ENCODE measurements around the gene SAP25.
A peak's percentile ranks its signal among the peaks of the same experiment; 100 is the strongest.
"Not testable (repeated sequence)": the region's sequence is repeated elsewhere in the genome, so short reads cannot be mapped to it uniquely, and the experiment has no call there.

The SAP25 gene

DNA sequence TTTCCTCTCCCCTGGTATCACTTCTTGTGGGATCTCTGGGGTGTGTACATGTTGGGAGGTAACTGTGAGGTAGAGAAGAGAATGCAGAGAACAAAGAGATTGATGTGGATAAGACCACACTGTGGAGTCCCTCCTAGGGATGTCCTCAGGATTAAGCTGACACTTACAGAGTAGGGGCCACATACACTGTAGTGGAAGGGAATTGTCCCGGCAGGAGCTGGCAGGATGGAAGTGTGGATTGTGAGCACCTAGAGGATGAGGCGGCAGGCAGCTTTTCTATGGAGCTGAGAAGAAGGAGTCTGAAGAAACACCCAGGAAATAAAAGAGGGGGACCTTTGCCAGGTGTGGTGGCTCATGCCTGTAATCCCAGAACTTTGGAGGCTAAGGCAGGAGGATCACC is 21.2 kb downstream of the SAP25 start:
- Histone ChIP-seq H3K27ac (ENCODE audit: low read depth, low read length, severe bottlenecking) (no peak overlapping the region), H3K9me3 (ENCODE audit: control insufficient read depth, low read length) (no peaks in the 10 kb centered on the region), H3K4me3 (ENCODE audit: extremely low read depth, insufficient read depth, low read length, poor library complexity, severe bottlenecking) (no peak overlapping the region), H3K4me1 (ENCODE audit: control insufficient read depth, insufficient read depth, low read length, poor library complexity, severe bottlenecking) (peaks cover 13% of the 10 kb centered on the region), H3K36me3 (ENCODE audit: control insufficient read depth, insufficient read depth, low read length) (peaks cover 51% of the 10 kb centered on the region)
- 100% methylated on average over 2 of the region's 2 CpGs for WGBS, 2 experiments (ENCODE audit: insufficient coverage in 2 of 2)

GRCh38 chr7:100548446-100548845 is 25.3 kb downstream of the SAP25 start:
- WGBS, 2 experiments (ENCODE audit: insufficient coverage in 2 of 2), result 72 to 88% methylated on average over 2 to 4 of the region's 5 CpGs
- H3K4me3 ChIP-seq (ENCODE audit: extremely low read depth, insufficient read depth, low read length, poor library complexity, severe bottlenecking); H3K9me3 ChIP-seq (ENCODE audit: control insufficient read depth, low read length); H3K27ac ChIP-seq (ENCODE audit: low read depth, low read length, severe bottlenecking): not testable (repeated sequence)
- Histone ChIP-seq H3K4me1 (ENCODE audit: control insufficient read depth, insufficient read depth, low read length, poor library complexity, severe bottlenecking) (peaks cover 42% of the 10 kb centered on the region), H3K36me3 (ENCODE audit: control insufficient read depth, insufficient read depth, low read length) (peaks cover 26% of the 10 kb centered on the region)

- Histone ChIP-seq H3K4me3 (ENCODE audit: extremely low read depth, insufficient read depth, low read length, poor library complexity, severe bottlenecking) (no peak overlapping the region), H3K9me3 (ENCODE audit: control insufficient read depth, low read length) (no peaks in the 10 kb centered on the region), H3K4me1 (ENCODE audit: control insufficient read depth, insufficient read depth, low read length, poor library complexity, severe bottlenecking) (peaks cover 42% of the 10 kb centered on the region), H3K36me3 (ENCODE audit: control insufficient read depth, insufficient read depth, low read length) (peaks cover 26% of the 10 kb centered on the region), H3K27ac (ENCODE audit: low read depth, low read length, severe bottlenecking) (peak overlapping the region; percentile 88)
- WGBS, 2 experiments (ENCODE audit: insufficient coverage in 2 of 2), result 67 to 92% methylated on average over 1 to 2 of the region's 2 CpGs
Measured at GRCh38 chr7:100547872-100548271, 25.8 kb downstream of the SAP25 start.

- Histone ChIP-seq H3K4me1 (ENCODE audit: control insufficient read depth, insufficient read depth, low read length, poor library complexity, severe bottlenecking) (peaks cover 42% of the 10 kb centered on the region), H3K27ac (ENCODE audit: low read depth, low read length, severe bottlenecking) (peak overlapping the region; percentile 88), H3K9me3 (ENCODE audit: control insufficient read depth, low read length) (no peaks in the 10 kb centered on the region), H3K4me3 (ENCODE audit: extremely low read depth, insufficient read depth, low read length, poor library complexity, severe bottlenecking) (peak overlapping the region; percentile 2), H3K36me3 (ENCODE audit: control insufficient read depth, insufficient read depth, low read length) (peaks cover 20% of the 10 kb centered on the region)
- WGBS, 2 experiments (ENCODE audit: insufficient coverage in 2 of 2), result 94 to 100% methylated on average over 4 to 6 of the region's 9 CpGs
Measured at GRCh38 chr7:100546926-100547800, 26.5 kb downstream of the SAP25 start.

GRCh38 chr7:100546129-100546925 is 27.4 kb downstream of the SAP25 start:
- 68 to 93% methylated on average over 3 to 6 of the region's 10 CpGs for WGBS, 2 experiments (ENCODE audit: insufficient coverage in 2 of 2)
- H3K36me3 ChIP-seq (ENCODE audit: control insufficient read depth, insufficient read depth, low read length), result peaks cover 13% of the 10 kb centered on the region
- H3K9me3 ChIP-seq (ENCODE audit: control insufficient read depth, low read length), result no peaks in the 10 kb centered on the region
- peaks cover 42% of the 10 kb centered on the region for H3K4me1 ChIP-seq (ENCODE audit: control insufficient read depth, insufficient read depth, low read length, poor library complexity, severe bottlenecking)
- H3K4me3 ChIP-seq (ENCODE audit: extremely low read depth, insufficient read depth, low read length, poor library complexity, severe bottlenecking), result no peak overlapping the region
- H3K27ac ChIP-seq (ENCODE audit: low read depth, low read length, severe bottlenecking), result peak overlapping the region; percentile 88

DNA sequence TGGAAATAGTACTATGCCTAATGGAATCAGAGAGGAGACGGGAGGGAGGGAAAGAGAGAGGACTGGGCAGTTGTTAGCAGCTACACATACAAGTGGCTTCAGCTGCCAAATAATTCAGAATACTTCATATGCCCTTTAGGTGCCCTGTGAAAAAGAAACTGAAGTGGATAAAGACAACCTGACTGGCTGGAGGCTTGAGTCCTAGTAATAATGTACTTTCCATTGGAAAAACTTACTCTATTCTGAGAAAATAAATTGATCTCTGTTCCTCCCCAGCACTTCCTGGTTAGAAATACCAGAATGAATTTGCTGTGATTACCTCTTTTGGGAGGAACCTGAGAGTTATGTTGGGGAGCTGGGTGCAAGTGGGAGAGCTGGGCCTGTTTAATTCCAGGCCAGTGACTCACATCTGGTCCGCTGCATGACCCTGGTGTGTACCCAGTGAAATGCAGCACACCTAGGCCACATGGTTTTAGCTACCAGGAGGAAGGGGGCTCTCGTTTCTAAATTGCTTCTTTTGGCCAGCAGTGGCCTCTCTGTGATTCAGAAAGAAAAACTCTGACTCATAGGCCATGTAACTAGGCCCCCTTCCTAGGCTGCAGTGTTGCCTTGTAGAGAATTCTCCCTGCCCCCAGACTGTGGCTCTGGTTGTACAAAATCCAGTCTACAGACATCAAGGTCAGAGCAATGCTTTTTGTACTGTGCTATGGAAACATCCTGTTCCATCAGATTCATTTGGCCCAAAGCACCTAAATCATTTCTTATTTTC is 28.2 kb downstream of the SAP25 start:
- 6 to 29% methylated on average over 1 to 2 of the region's 3 CpGs for WGBS, 2 experiments (ENCODE audit: insufficient coverage in 2 of 2)
- Histone ChIP-seq H3K27ac (ENCODE audit: low read depth, low read length, severe bottlenecking) (peak overlapping the region; percentile 88), H3K36me3 (ENCODE audit: control insufficient read depth, insufficient read depth, low read length) (peaks cover 11% of the 10 kb centered on the region)

DNA sequence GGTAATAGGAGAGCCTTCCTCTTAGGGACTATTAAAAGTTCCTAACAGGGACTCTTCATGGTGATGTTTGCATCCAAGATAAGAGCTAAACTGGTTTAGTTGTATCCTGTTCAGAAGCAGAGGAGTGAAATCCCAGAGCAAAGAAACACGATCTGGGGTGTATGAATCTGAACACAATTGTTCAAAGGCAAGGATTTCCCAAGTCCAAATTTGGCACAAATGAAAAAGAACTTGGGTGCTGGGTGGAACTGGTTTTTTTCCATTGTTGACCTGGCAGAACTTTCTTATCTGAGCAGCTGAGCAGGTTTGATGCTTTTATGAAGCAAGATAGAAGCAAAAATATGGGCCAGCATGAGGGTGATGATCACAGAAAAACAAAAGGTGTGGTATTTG is 28.7 kb downstream of the SAP25 start:
- Histone ChIP-seq H3K4me1 (ENCODE audit: control insufficient read depth, insufficient read depth, low read length, poor library complexity, severe bottlenecking) (peaks cover 42% of the 10 kb centered on the region), H3K4me3 (ENCODE audit: extremely low read depth, insufficient read depth, low read length, poor library complexity, severe bottlenecking) (no peak overlapping the region), H3K9me3 (ENCODE audit: control insufficient read depth, low read length) (no peaks in the 10 kb centered on the region), H3K27ac (ENCODE audit: low read depth, low read length, severe bottlenecking) (peak overlapping the region; percentile 88), H3K36me3 (ENCODE audit: control insufficient read depth, insufficient read depth, low read length) (peaks cover 9% of the 10 kb centered on the region)
- 67 to 94% methylated on average over 1 of the region's 1 CpG for WGBS, 2 experiments (ENCODE audit: insufficient coverage in 2 of 2)

More for the DNA sequence above, 28.2 kb downstream of the SAP25 start:
- Histone ChIP-seq H3K4me1 (ENCODE audit: control insufficient read depth, insufficient read depth, low read length, poor library complexity, severe bottlenecking) (peaks cover 42% of the 10 kb centered on the region), H3K9me3 (ENCODE audit: control insufficient read depth, low read length) (no peaks in the 10 kb centered on the region), H3K4me3 (ENCODE audit: extremely low read depth, insufficient read depth, low read length, poor library complexity, severe bottlenecking) (no peak overlapping the region)

GRCh38 chr7:100544386-100544785 is 29.3 kb downstream of the SAP25 start:
- Histone ChIP-seq H3K4me1 (ENCODE audit: control insufficient read depth, insufficient read depth, low read length, poor library complexity, severe bottlenecking) (peaks cover 42% of the 10 kb centered on the region), H3K36me3 (ENCODE audit: control insufficient read depth, insufficient read depth, low read length) (peaks cover 5% of the 10 kb centered on the region), H3K9me3 (ENCODE audit: control insufficient read depth, low read length) (no peaks in the 10 kb centered on the region), H3K4me3 (ENCODE audit: extremely low read depth, insufficient read depth, low read length, poor library complexity, severe bottlenecking) (no peak overlapping the region), H3K27ac (ENCODE audit: low read depth, low read length, severe bottlenecking) (no peak overlapping the region)
- WGBS, 2 experiments (ENCODE audit: insufficient coverage in 2 of 2), result 67 to 83% methylated on average over 4 of the region's 5 CpGs

DNA sequence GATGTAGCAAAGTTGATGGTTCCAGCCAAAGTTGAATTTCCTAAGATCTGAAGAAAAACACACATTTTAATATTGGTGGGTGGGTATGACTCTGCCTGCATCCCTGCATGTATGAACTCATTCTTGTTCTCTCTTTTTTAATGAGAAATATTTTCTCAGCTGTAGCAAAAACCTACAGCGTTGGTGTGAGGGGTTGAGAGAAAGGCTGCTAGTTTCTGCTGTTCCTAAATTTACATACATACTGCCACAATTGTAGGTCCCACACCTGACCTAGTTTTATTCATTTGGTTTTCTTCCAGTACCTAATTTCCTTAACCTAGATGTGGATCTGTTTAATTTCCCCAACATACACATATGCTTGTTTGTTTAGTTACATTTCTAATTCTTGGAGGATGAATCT is 30.1 kb downstream of the SAP25 start:
- WGBS, 2 experiments (ENCODE audit: insufficient coverage in 2 of 2), result no CpG with 5 or more reads among the region's 1 CpG
- H3K27ac ChIP-seq (ENCODE audit: low read depth, low read length, severe bottlenecking), result no peak overlapping the region

GRCh38 chr7:100541309-100541708 is 32.4 kb downstream of the SAP25 start:
- not testable (repeated sequence) for H3K4me3 ChIP-seq (ENCODE audit: extremely low read depth, insufficient read depth, low read length, poor library complexity, severe bottlenecking); H3K9me3 ChIP-seq (ENCODE audit: control insufficient read depth, low read length); H3K36me3 ChIP-seq (ENCODE audit: control insufficient read depth, insufficient read depth, low read length); H3K27ac ChIP-seq (ENCODE audit: low read depth, low read length, severe bottlenecking)
- 74 to 91% methylated on average over 3 to 5 of the region's 7 CpGs for WGBS, 2 experiments (ENCODE audit: insufficient coverage in 2 of 2)
- peaks cover 17% of the 10 kb centered on the region for H3K4me1 ChIP-seq (ENCODE audit: control insufficient read depth, insufficient read depth, low read length, poor library complexity, severe bottlenecking)

More for the DNA sequence above, 30.1 kb downstream of the SAP25 start:
- Histone ChIP-seq H3K36me3 (ENCODE audit: control insufficient read depth, insufficient read depth, low read length) (no peaks in the 10 kb centered on the region), H3K4me3 (ENCODE audit: extremely low read depth, insufficient read depth, low read length, poor library complexity, severe bottlenecking) (no peak overlapping the region), H3K9me3 (ENCODE audit: control insufficient read depth, low read length) (no peaks in the 10 kb centered on the region), H3K4me1 (ENCODE audit: control insufficient read depth, insufficient read depth, low read length, poor library complexity, severe bottlenecking) (peaks cover 40% of the 10 kb centered on the region)

All from mesodermal cell (in vitro differentiated cells).